NCI-H446 (cell line): Measurements from ENCODE around the gene NEU1.
"Not testable (repeated sequence)": the region's sequence is repeated elsewhere in the genome, so short reads cannot be mapped to it uniquely, and the experiment has no call there.

Experiments
- DNase-seq, 2 experiments: peaks; one replicate each; lab custom pipeline; 2025; lab: John Stamatoyannopoulos, UW

Gene NEU1

DNA sequence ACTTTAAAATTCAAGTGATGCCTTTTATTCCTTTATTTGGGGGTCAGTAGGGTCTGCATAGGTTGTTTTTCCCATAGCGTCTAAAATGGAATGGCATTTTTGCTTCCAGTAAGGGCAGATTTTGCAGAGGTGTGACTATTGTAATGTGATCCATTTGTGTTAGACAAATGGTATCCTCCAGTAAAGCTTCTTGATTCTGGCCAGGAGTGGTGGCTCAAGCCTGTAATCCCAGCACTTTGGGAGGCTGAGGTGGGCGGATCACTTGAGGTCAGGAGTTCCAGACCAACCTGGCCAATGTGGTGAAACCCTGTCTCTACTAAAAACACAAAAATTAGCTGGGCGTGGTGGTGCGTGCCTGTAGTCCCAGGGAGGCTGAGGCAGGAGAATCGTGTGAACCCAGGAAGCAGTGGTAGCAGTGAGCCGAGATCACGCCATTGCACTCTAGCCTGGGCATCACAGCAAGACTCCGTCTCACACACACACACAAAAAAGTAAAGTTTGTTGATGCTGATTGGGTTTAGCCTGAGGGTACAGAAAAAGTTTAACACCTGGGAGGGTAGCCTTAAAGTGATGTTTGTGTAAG is 44.6 kb downstream of the NEU1 start:
- DNase-seq: not testable (repeated sequence)

DNA sequence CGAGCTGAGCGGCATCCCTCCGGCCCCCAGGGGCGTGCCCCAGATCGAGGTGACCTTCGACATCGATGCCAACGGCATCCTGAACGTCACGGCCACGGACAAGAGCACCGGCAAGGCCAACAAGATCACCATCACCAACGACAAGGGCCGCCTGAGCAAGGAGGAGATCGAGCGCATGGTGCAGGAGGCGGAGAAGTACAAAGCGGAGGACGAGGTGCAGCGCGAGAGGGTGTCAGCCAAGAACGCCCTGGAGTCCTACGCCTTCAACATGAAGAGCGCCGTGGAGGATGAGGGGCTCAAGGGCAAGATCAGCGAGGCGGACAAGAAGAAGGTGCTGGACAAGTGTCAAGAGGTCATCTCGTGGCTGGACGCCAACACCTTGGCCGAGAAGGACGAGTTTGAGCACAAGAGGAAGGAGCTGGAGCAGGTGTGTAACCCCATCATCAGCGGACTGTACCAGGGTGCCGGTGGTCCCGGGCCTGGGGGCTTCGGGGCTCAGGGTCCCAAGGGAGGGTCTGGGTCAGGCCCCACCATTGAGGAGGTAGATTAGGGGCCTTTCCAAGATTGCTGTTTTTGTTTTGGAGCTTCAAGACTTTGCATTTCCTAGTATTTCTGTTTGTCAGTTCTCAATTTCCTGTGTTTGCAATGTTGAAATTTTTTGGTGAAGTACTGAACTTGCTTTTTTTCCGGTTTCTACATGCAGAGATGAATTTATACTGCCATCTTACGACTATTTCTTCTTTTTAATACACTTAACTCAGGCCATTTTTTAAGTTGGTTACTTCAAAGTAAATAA is 45.3 kb downstream of the NEU1 start:
- DNase-seq: not testable (repeated sequence)

DNA sequence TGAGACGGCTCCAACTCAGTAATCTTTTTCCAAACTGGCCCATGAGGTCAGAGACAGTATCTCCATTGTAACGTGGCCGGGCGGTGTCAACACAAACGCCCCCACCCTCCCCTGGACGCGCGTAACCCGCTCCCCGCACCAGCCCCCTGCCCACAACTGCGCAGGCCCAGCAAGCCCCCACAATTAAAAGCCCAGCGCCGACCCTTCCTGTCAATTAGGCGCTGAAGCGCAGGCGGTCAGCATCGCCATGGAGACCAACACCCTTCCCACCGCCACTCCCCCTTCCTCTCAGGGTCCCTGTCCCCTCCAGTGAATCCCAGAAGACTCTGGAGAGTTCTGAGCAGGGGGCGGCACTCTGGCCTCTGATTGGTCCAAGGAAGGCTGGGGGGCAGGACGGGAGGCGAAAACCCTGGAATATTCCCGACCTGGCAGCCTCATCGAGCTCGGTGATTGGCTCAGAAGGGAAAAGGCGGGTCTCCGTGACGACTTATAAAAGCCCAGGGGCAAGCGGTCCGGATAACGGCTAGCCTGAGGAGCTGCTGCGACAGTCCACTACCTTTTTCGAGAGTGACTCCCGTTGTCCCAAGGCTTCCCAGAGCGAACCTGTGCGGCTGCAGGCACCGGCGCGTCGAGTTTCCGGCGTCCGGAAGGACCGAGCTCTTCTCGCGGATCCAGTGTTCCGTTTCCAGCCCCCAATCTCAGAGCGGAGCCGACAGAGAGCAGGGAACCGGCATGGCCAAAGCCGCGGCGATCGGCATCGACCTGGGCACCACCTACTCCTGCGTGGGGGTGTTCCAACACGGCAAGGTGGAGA is 47.4 kb downstream of the NEU1 start, which contains the start of the genes HSPA1A and HSPA1L:
Gene HSPA1A (plus strand): TSS at position 519 of the 814 bp plus-strand sequence. CDS start 214 bp downstream, at position 733.
Gene HSPA1L (minus strand): TSS at position 259 of the 814 bp plus-strand sequence. CDS start 3,311 bp downstream, outside the sequence.
- DNase-seq: peak; percentile 81 to 90

DNA sequence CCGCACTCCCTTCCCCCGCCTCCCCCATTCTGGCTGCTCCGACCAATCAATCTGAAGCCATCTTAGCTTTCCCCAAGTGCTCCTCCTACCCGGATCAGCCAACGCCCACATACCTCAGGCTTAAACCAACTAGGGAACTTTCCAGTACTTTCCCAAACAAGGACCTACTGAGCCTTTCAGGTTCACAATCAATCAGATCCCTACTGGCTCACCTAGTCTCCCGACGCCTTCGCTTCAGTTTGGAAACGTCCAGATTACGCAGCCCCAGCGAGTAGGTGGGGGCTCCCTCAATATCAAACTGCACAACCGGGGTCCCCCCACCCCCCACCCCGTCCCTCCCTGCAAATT is 48.0 kb downstream of the NEU1 start:
- peak; percentile 60 to 81 for DNase-seq

DNA sequence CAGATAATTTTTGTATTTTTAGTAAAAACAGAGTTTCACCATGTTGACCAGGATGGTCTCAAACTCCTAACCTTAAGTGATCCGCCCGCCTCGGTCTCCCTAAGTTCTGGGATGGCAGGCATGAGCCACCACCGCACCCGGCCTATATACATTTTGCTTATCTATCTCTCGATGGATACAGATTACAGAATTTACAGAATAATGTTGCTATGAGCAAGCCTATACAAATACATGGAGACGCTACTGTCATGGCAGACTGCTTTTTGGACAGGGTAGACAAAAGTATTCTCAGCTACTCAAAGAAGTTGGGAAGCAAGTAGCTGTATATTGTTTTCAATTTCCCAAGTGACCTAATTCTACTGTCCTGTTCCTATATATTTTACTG is 49.2 kb downstream of the NEU1 start:
- no peak for DNase-seq

DNA sequence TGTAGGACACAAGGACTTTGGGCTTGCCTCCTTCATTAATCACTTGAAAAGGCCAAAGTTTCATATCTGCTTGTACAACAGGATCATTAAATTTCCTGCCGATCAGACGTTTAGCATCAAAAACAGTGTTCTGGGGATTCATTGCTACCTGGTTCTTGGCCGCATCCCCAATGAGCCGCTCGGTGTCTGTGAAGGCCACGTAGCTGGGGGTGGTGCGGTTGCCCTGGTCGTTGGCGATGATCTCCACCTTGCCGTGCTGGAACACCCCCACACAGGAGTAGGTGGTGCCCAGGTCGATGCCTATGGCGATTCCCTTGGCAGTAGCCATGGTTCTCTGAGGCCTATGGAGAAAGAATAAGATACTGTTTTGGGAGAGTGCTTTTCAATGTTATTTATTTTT is 51.0 kb downstream of the NEU1 start:
- DNase-seq: no peak

DNA sequence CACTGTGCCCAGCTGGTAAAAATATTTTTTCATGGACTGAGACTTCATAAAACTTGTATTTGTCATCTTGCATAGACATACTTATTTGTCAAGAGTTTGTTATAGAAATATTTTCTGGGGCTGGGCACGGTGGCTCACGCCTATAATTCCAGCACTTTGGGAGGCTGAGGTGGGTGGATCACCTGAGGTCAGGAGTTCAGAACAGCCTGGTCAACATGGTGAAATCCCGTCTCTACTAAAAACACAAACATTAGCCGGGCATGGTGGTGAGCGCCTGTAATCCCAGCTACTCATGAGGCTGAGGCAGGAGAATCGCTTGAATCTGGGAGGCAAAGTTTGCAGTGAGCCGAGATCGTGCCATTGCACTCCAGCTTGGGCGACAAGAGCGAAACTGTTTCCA is 54.0 kb downstream of the NEU1 start:
- not testable (repeated sequence) for DNase-seq
